ENCODE data around the gene ZFR. TPM values are rescaled to one million over a fixed set of nuclear protein-coding genes. Genes with fewer than 3 reads are reported as not detected.
"Not testable (repeated sequence)": the region's sequence is repeated elsewhere in the genome, so short reads cannot be mapped to it uniquely, and the experiment has no call there.

ZFR gene
- total RNA-seq, 1 donor, result 118 TPM

DNA sequence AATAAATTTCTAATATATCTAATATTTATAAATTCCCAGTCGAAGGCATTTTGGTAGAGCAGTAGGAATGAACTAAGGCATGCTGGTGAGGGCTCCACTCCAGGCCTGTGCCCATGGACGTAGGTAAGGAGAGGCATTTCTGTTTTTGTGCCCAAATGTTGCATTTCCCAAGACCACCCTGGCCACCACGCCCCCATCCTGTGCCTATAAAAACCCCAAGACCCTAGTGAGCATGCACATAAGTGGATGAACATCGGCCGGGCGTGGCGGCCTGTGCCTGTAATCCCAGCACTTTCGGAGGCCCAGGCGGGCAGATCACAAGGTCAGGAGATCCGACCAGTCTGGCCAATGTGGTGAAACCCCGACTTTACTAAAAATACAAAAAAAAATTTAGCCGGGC lies 121.7 kb downstream of the ZFR start:
- DNase-seq (ENCODE audit: low read depth), result no peak
- no peak overlapping the region for H3K4me3 ChIP-seq (ENCODE audit: low read depth, low read length)
- TF ChIP-seq, protein P1, sequence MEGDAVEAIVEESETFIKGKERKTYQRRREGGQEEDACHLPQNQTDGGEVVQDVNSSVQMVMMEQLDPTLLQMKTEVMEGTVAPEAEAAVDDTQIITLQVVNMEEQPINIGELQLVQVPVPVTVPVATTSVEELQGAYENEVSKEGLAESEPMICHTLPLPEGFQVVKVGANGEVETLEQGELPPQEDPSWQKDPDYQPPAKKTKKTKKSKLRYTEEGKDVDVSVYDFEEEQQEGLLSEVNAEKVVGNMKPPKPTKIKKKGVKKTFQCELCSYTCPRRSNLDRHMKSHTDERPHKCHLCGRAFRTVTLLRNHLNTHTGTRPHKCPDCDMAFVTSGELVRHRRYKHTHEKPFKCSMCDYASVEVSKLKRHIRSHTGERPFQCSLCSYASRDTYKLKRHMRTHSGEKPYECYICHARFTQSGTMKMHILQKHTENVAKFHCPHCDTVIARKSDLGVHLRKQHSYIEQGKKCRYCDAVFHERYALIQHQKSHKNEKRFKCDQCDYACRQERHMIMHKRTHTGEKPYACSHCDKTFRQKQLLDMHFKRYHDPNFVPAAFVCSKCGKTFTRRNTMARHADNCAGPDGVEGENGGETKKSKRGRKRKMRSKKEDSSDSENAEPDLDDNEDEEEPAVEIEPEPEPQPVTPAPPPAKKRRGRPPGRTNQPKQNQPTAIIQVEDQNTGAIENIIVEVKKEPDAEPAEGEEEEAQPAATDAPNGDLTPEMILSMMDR (IDR thresholded peaks at IDR 0.05; ENCODE audit: insufficient read depth, low read length), result no peak

DNA sequence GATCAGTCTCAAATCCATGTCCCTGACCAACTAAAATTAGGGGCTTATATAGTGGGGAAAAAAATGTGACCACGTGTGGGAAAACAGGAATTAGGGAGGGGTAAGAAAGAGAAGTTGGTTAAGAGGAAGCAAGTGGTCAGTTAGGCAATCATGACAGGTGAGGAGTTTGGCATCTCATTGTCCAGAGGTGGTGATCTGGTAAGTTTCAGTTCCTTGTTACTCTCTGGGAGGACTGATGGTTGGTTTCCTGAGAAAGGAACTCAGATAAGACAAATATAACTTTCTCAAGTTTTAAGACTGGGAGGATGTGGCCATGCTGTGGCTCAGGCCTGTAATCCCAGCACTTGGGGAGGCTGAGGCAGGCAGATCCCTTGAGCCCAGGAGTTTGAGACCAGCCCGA lies 122.8 kb downstream of the ZFR start:
- H3K4me3 ChIP-seq (ENCODE audit: low read depth, low read length); DNase-seq (ENCODE audit: low read depth): not testable (repeated sequence)

DNA sequence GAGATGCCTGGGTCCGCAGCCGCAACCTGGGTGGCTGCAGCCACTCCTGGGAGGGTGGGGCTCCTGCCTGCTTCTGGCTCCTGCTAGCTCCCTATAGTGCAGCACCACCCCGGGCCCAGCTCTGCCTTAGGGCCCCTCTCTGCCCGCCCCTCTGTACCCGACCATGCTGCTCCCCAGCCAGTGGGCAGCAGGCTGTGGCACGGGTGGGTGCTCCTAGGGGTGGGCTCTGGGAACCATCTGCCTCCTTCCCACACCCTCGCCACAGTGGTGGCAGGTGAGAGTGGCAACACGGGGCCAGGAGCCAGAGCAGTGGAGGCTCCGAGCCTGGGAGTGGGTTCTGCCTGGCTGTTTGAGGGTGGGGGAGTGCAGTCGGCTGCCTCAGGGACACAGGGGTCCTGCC lies 124.0 kb downstream of the ZFR start:
- TF ChIP-seq, protein P1 (IDR thresholded peaks at IDR 0.05; ENCODE audit: insufficient read depth, low read length), result no peak
- H3K4me3 ChIP-seq (ENCODE audit: low read depth, low read length), result no peak overlapping the region
- no peak for DNase-seq (ENCODE audit: low read depth)

DNA sequence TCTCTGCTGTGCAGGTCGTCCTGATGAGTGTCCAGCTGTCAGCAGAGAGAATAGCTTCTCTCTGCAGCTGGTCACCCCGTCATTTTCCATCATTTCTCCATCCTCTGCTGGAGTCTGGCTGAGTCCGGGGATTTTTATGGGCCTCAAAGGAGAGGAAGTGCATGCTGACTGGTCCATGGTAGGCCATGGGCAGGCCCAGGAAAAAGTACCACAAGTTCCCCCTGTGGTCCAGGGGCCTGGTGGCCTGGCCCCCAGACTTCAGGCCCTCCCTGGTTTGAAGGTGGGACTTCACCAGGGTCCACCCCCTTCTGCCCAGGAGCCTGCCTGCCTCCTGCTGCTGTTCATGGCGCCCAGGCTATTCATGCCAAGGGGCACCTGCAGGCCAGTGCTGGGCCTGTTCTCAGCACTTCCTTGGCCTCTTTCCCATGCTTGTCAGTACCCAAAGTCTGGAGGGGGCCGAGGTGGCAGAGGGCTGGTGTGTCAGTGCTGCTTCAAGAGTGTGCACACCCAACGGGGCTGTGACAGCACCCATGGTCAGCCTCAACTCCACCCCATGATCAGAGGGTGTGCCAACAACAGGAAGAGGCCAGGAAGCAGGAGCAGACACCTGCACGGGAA lies 124.5 kb downstream of the ZFR start:
- H3K4me3 ChIP-seq (ENCODE audit: low read depth, low read length), result no peak overlapping the region
- TF ChIP-seq, protein P1 (IDR thresholded peaks at IDR 0.05; ENCODE audit: insufficient read depth, low read length), result no peak
- DNase-seq (ENCODE audit: low read depth), result no peak

DNA sequence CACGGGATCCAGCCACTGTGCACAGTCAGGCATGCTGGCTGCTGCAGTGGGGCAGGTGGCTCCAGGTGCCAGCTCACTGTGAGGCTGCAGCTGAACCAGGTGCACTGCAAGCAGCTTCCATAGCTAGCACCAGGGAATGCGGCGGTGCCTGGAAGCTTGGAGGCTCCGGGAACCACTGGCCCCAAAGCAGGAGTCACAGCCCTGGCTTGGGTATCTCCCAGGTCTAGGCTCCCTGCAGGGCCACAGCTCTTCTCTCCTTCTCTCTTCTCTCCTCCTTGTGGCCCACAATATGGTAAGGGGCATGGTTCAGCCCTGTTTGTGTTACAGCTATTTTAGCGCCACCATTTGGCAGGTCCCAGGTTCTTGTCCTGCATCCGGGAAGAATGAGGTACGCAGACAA lies 125.1 kb downstream of the ZFR start:
- no peak for DNase-seq (ENCODE audit: low read depth)
- no peak overlapping the region for H3K4me3 ChIP-seq (ENCODE audit: low read depth, low read length)
- TF ChIP-seq, protein P1 (IDR thresholded peaks at IDR 0.05; ENCODE audit: insufficient read depth, low read length), result no peak

DNA sequence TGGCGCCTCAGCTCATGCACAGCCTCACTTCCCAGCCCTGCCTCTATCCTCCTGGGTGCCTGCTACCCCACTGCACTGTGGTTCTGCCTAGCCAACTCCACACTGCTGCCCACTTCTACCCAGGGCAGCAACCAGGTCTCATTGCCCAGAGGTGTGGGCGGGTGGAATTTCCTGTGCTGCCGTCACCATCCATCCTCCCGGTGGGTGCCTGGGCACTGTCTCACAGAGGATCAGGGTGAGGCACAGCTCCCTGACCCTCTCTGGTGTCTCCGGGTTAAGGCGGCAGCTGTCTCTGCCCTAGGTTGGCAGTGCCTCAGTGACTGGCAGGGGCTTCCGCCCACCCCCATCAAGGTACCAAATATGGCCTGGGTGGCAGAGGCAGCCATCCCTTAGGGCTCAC lies 127.5 kb downstream of the ZFR start:
- DNase-seq (ENCODE audit: low read depth), result no peak

DNA sequence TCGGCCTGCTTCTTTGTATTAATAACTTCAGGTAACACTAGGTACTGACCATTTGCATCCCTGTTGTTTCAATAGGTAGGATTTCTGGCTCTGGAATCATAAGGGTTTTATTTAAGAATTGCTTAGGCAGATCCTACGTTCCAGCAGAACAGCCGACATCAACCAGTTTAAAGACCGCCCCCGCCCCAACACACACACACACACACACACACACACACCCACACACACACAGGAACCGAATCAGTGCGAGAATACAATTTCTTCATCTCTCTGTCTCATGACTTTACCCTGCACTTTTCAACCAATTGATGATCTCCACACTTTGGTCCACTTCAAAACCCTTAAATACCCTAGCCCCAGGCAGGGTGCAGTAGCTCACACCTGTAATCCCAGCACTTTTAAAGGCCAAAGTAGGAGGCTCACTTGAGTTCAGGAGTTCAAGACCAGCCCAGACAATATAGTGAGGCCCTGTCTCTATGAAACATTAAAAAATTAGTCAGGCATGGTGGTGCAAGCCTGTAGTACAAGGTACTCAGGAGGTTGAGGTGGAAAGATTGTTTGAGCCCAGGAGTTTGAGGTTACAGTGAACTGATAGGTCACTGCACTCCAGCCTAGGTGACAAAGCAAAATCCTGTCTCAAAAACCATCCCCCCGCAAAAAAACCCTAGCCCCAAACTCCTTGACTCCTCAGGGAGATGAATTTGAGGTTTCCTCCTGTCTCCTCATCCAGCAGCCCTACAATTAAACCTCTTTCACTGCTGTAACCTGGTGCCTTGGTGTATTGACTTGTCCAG lies 129.1 kb downstream of the ZFR start:
- H3K4me3 ChIP-seq (ENCODE audit: low read depth, low read length), result no peak overlapping the region
- DNase-seq (ENCODE audit: low read depth), result no peak
- TF ChIP-seq, protein P1 (IDR thresholded peaks at IDR 0.05; ENCODE audit: insufficient read depth, low read length), result no peak

More for the DNA sequence above, 127.5 kb downstream of the ZFR start:
- no peak overlapping the region for H3K4me3 ChIP-seq (ENCODE audit: low read depth, low read length)
- TF ChIP-seq, protein P1 (IDR thresholded peaks at IDR 0.05; ENCODE audit: insufficient read depth, low read length), result no peak
